Choroid plexus epithelial cell (primary cell): ENCODE data around the gene IGLL5.

ENCODE experiments used
- DNase-seq: peaks from one replicate; pipeline ENCODE4 v3.0.0-alpha.2; 2010; ENCODE audit warnings: low read depth
- H3K4me3 ChIP-seq: 2 replicates; pipeline ENCODE4 v1.5.1; 2011; ENCODE audit warnings: low read depth, mild to moderate bottlenecking, control low read depth, low read length, moderate library complexity
- TF ChIP-seq, protein P1 (sequence below): conservative IDR thresholded peaks from 2 replicates; pipeline ENCODE4 v1.5.1; 2011; ENCODE audit warnings: low read depth, mild to moderate bottlenecking, control low read depth, inconsistent platforms, low read length, moderate library complexity

Gene IGLL5

DNA sequence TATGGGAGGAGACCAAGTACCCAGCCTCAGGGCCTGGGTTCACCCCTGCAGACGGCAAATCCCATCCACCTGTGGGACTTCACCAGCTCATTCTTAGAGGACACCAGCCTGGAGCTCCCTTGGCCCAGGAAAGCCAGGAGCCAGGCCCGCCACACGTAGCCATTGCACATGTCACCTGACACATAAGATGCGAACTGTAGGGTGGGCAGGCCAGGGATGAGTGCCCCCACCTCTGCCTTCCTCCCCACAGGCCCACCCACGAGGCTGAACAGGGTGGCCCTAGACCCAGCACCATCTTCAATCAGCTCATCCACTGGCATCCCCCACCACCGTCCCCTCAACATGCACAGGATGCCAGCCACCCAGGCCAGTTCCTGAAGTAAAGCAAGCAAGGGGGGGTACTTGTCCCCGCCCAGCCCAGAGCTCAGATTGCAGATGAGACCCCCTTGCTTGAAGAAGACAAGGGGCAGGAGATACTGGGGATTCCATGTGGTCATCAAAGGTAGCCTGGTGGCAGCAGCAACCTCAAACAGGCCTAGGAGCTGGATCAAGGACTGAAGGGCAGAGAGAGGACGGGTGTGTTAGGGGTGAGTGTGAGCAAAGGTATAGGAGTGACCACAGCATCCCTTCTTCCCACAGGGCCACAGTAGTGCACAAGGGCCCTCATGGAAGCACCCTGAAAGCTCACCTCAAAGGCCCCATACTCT is 45.6 kb downstream of the IGLL5 start:
- no peak overlapping the region for H3K4me3 ChIP-seq
- TF ChIP-seq, protein P1, sequence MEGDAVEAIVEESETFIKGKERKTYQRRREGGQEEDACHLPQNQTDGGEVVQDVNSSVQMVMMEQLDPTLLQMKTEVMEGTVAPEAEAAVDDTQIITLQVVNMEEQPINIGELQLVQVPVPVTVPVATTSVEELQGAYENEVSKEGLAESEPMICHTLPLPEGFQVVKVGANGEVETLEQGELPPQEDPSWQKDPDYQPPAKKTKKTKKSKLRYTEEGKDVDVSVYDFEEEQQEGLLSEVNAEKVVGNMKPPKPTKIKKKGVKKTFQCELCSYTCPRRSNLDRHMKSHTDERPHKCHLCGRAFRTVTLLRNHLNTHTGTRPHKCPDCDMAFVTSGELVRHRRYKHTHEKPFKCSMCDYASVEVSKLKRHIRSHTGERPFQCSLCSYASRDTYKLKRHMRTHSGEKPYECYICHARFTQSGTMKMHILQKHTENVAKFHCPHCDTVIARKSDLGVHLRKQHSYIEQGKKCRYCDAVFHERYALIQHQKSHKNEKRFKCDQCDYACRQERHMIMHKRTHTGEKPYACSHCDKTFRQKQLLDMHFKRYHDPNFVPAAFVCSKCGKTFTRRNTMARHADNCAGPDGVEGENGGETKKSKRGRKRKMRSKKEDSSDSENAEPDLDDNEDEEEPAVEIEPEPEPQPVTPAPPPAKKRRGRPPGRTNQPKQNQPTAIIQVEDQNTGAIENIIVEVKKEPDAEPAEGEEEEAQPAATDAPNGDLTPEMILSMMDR: no peak

DNA sequence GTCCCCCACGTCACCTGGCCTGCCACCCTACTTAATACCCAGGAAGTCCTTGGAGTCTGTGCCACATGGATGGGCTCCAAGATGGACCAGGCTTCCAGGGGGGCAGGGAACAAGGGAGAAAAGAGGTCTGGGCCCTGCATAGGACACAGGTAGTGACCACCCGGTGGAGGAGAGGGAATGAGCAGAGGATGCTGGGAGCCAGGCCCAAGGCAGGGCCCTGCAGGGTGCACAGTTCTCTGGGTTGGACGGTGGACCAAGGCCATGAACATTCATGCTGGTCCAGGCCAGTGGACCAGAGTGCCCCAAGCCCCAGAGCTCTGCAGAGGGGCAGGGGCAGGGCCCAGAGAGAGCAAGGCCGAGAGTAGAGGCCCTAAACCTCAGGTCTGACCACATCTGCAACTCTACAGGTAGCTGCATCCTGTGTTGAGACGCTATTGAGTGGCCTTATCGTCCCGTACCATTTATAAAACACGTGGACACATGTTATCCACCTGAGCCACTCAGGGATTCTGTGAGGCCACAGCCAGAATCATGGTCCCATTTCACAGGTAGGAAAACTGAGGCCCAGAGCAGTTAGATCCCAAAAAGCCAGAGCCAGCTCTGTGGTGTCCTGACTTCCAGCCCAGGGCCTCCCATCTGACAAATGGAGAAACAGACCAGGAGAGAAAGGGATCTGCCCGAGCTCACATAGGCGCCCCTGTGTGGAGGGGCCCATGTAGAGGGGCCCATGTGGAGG is 46.4 kb downstream of the IGLL5 start:
- no peak overlapping the region for H3K4me3 ChIP-seq
- no peak for DNase-seq
- TF ChIP-seq, protein P1: no peak

More for the DNA sequence above, 45.6 kb downstream of the IGLL5 start:
- no peak for DNase-seq

DNA sequence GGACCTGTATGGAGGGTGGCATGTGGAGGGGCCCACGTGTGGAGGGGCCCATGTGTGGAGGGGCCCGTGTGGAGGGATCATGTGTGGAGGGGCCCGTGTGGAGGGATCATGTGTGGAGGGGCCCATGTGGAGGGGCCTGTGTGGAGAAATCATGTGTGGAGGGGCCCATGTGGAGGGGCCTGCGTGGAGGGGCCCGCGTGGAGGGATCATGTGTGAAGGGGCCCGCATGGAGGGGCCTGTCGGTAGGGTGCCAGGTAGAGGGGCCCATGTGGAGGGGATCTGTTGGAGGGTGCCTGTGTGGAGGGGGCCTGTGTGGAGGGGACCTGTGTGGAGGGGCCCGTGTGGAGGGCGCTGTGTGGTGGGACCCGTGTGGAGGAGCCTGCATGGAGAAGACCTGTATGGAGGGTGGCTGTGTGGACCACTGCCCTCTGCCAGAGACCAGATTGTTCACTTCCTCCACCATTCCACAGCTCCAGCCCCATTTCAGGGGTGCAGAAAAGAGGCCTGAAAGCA is 47.0 kb downstream of the IGLL5 start:
- no peak overlapping the region for H3K4me3 ChIP-seq
- TF ChIP-seq, protein P1: no peak
- DNase-seq: no peak

DNA sequence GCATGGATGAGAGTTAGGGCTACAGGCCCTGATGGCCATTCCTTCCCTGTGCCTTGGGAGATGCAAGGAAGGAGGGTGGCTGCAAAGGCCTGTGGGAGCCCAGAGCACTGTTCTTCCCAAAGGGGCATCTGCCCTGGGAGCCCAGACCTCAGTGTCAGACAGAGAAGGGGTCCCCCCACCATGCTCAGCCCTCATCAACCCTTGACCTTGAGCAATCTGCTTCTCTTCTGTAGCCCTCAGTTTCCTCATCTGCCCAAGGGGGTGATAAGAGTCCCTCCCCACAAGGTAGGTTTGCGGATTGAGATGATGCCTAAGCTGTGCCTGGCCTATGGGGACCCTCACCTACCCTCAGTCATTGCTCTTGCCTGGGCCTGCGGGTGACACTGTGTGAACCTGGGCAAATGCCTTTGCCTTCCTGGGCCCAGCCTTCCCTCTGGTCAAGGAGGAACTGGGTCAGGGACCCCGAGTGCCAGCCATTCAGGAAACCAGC is 47.5 kb downstream of the IGLL5 start:
- no peak for DNase-seq
- TF ChIP-seq, protein P1: no peak
- H3K4me3 ChIP-seq: no peak overlapping the region

DNA sequence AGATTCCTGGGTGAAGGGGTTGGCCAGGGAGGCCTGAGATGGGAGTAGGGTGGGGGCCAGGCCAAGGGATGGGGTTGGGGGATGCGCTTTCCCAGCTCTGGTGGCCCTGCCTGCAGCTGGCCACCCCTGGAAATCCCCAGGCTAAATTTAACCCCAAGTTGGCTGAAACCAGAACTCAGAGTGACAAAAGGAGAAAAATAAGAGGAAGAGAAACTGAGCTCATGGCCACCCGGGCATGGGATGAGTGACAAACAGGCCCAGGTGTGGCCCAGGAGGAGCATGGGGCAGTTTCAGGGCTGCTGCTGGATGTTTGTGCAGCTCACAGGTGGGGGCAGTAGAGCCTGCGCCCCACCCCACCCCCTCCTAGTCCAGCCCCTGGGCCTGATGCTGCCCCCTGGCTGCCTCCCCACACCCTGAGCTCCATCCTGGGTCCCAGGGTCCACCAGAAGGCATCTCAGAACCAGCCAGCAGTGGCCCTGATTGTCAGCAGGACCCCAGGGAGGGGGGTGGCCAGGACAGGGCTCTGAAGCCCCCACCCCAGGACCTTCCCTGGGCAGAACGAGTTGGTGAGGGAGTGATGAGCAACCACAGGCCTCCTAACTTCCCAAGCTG is 48.0 kb downstream of the IGLL5 start:
- no peak overlapping the region for H3K4me3 ChIP-seq
- no peak for DNase-seq
- TF ChIP-seq, protein P1: no peak

DNA sequence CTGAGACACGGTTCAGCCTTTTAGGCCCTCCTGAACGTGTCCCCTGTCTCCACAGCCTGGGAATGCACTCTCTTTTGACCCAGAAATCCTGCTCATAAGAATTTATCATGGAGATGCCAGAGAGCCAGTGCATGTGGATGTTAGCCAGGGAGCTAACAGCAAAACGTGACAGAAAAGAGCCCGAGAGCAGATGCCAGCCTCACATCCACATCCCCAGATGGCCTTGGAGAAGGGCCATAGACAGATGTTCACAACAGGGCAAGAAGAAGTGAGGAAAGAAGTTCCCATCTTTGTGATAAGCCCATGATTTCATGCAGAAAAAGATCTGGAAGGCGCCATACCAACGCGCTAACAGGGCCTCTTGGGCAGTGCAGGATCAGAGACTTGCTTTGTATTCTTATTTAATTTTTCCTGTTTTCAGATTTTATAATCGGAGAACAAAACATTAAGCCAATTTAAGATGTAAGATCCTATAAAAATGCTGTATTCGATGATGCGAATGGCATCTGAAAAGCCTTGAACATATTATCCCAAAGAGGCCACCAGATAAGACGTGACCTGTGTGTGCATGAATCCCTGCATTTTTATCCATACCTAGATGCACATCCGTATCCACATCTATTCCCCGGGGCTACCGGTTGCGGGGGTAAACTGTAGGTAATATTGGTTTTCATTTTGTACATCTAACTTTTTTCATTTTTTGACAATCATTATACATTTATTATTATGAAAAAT is 48.7 kb downstream of the IGLL5 start:
- DNase-seq: no peak
- TF ChIP-seq, protein P1: no peak
- no peak overlapping the region for H3K4me3 ChIP-seq
